VCaP (cell line): Measurements from ENCODE around the gene KIF6.

ENCODE experiments used
- H3K27ac ChIP-seq: fragments of 450-650 bp; 2 replicates; pipeline ENCODE4 v1.5.1; 2017
- CTCF ChIP-seq: fragments of 450-650 bp; conservative IDR thresholded peaks from 2 replicates; pipeline ENCODE4 v1.5.1; 2017; ENCODE audit warnings: mild to moderate bottlenecking, moderate library complexity

The KIF6 gene

GRCh38 chr6:39444479-39445019 is 280.7 kb downstream of the KIF6 start:
- no peak overlapping the region for H3K27ac ChIP-seq
- no peak for TF ChIP-seq CTCF

DNA sequence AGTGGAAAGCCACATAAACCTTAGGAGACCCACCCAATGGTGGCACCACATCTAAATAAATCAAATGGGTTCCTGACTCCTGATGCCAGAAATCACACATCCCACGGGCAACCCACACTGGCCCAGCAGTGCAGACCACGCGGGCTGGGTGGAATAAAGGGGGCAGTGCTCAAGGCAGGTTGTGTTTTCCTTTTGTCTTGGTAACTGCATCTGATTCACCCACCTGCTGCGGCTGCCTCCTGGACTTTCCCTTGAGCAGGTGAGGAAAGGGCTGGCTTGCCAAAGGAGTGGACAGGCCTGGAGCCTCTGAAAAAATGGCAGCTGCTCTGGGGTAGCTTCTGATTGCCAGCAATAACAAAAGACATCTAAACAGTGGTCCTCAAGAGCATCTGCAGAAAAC is 283.2 kb downstream of the KIF6 start:
- no peak overlapping the region for H3K27ac ChIP-seq
- no peak for TF ChIP-seq CTCF

DNA sequence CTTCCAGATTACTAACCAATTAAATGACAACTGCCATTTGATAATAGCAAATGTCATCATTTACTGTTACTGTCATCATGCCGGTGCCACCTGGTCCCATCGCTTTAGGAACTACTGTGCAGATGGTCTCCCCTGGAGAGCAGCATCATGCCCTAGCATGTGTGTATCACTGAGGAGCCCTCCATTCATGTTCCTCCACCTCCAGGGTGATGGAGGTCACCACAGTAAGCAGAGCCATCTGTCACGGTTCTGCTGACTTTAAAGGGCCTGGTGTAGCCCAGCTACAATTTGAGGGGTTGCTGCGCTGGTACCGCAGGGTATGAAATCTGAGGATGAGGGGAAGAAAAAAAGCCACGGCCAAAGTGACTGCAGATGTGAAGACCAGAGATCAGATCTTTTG is 283.9 kb downstream of the KIF6 start:
- no peak for TF ChIP-seq CTCF
- H3K27ac ChIP-seq = no peak overlapping the region

DNA sequence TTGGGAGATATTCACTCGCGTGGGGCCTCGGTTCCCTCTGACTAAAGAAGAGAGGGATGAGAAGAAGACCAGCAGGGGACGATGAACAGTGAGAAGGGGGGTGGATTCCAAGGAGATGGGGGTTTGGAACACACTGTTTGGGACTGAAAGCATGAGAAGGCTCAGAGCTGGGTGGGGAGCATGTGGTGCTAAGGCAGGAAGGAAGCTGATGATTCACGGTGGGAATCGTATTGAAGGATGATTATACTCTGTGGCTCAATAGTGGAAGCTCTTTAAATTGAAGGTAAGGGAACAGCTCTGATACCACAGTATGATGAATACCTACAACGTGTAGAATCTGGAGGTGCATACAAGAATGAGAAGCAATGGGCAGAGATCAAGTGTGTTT is 285.2 kb downstream of the KIF6 start:
- TF ChIP-seq CTCF = no peak
- H3K27ac ChIP-seq = no peak overlapping the region

DNA sequence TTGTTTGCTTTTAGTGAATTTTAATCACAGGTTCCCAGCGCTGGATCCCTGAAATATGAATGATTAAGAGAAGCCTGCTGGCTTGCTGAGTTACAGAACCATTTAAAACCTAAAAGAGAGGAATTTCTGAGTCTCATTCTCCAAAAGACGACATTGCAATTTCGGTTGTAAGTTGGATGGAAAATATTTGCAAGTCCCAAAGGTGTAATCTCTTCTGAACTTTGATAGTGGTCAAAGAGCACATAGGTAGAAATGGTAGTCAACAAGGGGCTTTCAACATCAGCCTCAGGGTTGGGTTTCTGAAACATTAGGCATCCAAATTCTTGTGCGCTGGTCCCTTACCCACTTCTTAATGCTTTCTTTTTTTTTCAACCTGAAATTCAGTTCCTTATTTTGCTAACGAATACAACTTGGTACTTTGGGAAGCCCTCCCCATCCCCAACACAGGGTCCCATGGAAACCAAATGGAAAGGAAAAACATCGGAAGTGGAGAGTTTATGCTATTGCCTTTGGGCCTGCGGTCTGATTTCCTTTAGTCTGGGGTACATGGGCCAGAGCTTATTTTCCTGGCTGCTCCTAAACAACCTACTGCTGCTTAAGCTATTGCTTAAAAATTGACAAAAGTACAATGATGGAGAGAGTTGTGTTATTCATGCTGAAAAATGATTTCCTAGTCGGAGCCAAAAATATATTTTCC is 285.7 kb downstream of the KIF6 start:
- TF ChIP-seq CTCF = no peak
- H3K27ac ChIP-seq = no peak overlapping the region

DNA sequence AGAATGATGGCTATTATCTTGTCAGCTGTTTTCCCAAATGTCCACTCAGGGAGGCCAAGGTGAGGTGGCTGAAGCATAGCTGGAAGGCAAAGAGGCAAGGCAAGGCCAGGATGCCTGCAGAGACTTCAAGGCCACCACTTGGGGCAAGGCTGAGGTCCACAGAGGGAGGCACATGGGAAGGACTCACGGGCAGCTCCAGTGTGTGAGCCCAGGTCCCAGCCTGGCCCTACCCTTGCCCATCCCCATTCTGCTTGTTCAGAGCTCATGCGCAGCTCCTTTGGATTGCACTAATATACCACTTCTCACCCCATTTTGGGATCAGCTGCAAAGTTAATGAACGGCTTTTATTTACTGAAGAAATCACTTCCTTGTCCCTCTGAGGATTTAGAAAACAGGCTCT is 291.6 kb downstream of the KIF6 start:
- TF ChIP-seq CTCF = no peak
- H3K27ac ChIP-seq = no peak overlapping the region

GRCh38 chr6:39432330-39433025 is 292.7 kb downstream of the KIF6 start:
- TF ChIP-seq CTCF = no peak
- no peak overlapping the region for H3K27ac ChIP-seq
